Ascending aorta (tissue), 2 donors: Measurements from ENCODE around the gene TMEM116. TPM values are rescaled to one million over a fixed set of nuclear protein-coding genes. Genes with fewer than 3 reads are reported as not detected.
"Not testable (repeated sequence)": the region's sequence is repeated elsewhere in the genome, so short reads cannot be mapped to it uniquely, and the experiment has no call there.

ENCODE experiments used
- DNase-seq, 2 donors: peaks; one replicate each; pipeline ENCODE4 v3.0.0-alpha.2; 2019; ENCODE audit warnings: low spot score in 2 of 2
- H3K27ac ChIP-seq, 2 donors: fragments of 200-600 bp; sonication (generic); one replicate each; pipeline ENCODE4 v1.5.1; 2016 to 2017; ENCODE audit warnings: mild to moderate bottlenecking in 1 of 2
- H3K27me3 ChIP-seq: fragments of 200-600 bp; sonication (generic); one replicate; pipeline ENCODE4 v1.5.1; 2017
- H3K36me3 ChIP-seq, 2 donors: fragments of 200-600 bp; sonication (generic); one replicate each; pipeline ENCODE4 v1.5.1; 2016
- H3K4me1 ChIP-seq, 2 donors: fragments of 200-600 bp; sonication (generic); one replicate each; pipeline ENCODE4 v1.5.1; 2016 to 2017; ENCODE audit warnings: mild to moderate bottlenecking in 1 of 2
- H3K4me3 ChIP-seq, 2 donors: fragments of 200-600 bp; sonication (generic); one replicate each; pipeline ENCODE4 v1.5.1; 2016 to 2017; ENCODE audit warnings: mild to moderate bottlenecking in 1 of 2
- H3K9me3 ChIP-seq, 2 donors: fragments of 200-600 bp; sonication (generic); one replicate each; pipeline ENCODE4 v1.5.1; 2016
- intact Hi-C: fragments of 100-400 bp; cut with DNase I; formaldehyde crosslinking; loops from one replicate; pipeline ENCODE4 v1.15.1; 2023
- total RNA-seq: library from RNA; depleted of rRNA; stranded (reverse); fragments of >200 nt; gene quantifications from one replicate; pipeline ENCODE4 v1.1.0, GENCODE V29; 2016
- TF ChIP-seq, protein P1 (sequence below), 3 experiments: fragments of 200-600 bp in 2 of 3; fragments of 450-650 bp in 1 of 3; sonication (generic) in 2 of 3; IDR thresholded peaks; one replicate each; pipeline ENCODE4 v1.5.1; 2016 to 2019; ENCODE audit warnings: antibody characterized with exemption in 3 of 3, mild to moderate bottlenecking in 1 of 3, moderate library complexity in 1 of 3

Gene TMEM116
- total RNA-seq, 1 donor from 2014 or later = 2.2 TPM

DNA sequence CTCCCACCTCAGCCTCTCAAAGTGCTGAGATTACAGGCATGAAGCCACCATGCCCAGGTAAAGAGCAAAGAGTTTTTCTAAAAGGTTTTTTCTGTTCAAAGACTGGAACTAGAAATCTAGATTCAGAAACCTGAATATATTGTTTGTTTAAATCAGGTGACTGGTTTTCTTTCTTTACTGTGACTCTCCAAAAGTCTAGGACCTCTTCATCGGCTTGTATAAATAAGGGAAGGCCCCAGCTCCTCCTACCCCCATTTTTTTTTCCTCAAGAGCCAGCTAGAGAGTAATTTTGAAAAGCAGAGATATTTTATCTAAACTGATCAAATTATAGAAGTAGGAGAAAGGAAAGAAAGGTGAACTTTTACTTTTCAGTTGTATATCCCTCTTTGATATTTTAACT, 48.0 kb downstream of the TMEM116 start:
- Histone ChIP-seq H3K36me3 (no peaks in the 10 kb centered on the region), H3K9me3 (peaks cover 0 to under 1% of the 10 kb centered on the region in 2 donors), H3K27me3 (no peaks in the 10 kb centered on the region), H3K4me3 (no peak overlapping the region), H3K27ac (no peak overlapping the region), H3K4me1 (no peaks in the 10 kb centered on the region)
- intact Hi-C loops = no loop called here
- TF ChIP-seq, protein P1, sequence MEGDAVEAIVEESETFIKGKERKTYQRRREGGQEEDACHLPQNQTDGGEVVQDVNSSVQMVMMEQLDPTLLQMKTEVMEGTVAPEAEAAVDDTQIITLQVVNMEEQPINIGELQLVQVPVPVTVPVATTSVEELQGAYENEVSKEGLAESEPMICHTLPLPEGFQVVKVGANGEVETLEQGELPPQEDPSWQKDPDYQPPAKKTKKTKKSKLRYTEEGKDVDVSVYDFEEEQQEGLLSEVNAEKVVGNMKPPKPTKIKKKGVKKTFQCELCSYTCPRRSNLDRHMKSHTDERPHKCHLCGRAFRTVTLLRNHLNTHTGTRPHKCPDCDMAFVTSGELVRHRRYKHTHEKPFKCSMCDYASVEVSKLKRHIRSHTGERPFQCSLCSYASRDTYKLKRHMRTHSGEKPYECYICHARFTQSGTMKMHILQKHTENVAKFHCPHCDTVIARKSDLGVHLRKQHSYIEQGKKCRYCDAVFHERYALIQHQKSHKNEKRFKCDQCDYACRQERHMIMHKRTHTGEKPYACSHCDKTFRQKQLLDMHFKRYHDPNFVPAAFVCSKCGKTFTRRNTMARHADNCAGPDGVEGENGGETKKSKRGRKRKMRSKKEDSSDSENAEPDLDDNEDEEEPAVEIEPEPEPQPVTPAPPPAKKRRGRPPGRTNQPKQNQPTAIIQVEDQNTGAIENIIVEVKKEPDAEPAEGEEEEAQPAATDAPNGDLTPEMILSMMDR (IDR thresholded peaks at IDR 0.05) = no peak
- no peak for DNase-seq

GRCh38 chr12:111959518-111959917, 53.4 kb downstream of the TMEM116 start:
- intact Hi-C loops, H3K36me3 ChIP-seq, H3K4me3 ChIP-seq, H3K27me3 ChIP-seq, H3K9me3 ChIP-seq, H3K4me1 ChIP-seq, H3K27ac ChIP-seq, DNase-seq: not testable (repeated sequence)

DNA sequence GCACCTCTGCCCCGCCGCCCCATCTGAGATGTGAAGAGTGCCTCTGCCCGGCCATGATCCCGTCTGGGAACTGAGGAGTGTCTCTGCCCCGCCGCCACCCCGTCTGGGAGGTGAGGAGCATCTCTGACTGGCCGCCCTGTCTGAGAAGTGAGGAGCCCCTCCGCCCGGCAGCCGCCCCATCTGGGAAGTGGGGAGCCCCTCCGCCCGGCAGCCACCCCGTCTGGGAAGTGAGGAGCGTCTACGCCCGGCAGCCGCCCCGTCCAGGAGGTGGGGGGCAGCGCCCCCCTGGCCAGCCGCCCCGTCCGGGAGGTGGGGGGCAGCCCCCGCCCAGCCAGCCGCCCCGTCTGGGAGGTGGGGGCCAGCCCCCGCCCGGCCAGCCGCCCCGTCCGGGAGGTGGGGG, 55.7 kb downstream of the TMEM116 start:
- H3K27me3 ChIP-seq, H3K27ac ChIP-seq, DNase-seq, H3K9me3 ChIP-seq, H3K4me1 ChIP-seq, intact Hi-C loops, H3K36me3 ChIP-seq, H3K4me3 ChIP-seq: not testable (repeated sequence)

- Histone ChIP-seq H3K4me1 (no peaks in the 10 kb centered on the region), H3K36me3 (no peaks in the 10 kb centered on the region), H3K9me3 (no peaks in the 10 kb centered on the region), H3K27me3 (no peaks in the 10 kb centered on the region), H3K27ac (no peak overlapping the region), H3K4me3 (no peak overlapping the region)
- intact Hi-C loops = no loop called here
- TF ChIP-seq, protein P1 (IDR thresholded peaks at IDR 0.05) = no peak
- no peak for DNase-seq
Measured at GRCh38 chr12:111954969-111955368, 58.0 kb downstream of the TMEM116 start.

- no peak for DNase-seq
- TF ChIP-seq, protein P1 (IDR thresholded peaks at IDR 0.05) = no peak
- Histone ChIP-seq H3K4me1 (no peaks in the 10 kb centered on the region), H3K27ac (no peak overlapping the region), H3K27me3 (no peaks in the 10 kb centered on the region), H3K36me3 (no peaks in the 10 kb centered on the region), H3K9me3 (no peaks in the 10 kb centered on the region), H3K4me3 (no peak overlapping the region)
- intact Hi-C loops = no loop called here
Measured at GRCh38 chr12:111953455-111953854, 59.5 kb downstream of the TMEM116 start.

DNA sequence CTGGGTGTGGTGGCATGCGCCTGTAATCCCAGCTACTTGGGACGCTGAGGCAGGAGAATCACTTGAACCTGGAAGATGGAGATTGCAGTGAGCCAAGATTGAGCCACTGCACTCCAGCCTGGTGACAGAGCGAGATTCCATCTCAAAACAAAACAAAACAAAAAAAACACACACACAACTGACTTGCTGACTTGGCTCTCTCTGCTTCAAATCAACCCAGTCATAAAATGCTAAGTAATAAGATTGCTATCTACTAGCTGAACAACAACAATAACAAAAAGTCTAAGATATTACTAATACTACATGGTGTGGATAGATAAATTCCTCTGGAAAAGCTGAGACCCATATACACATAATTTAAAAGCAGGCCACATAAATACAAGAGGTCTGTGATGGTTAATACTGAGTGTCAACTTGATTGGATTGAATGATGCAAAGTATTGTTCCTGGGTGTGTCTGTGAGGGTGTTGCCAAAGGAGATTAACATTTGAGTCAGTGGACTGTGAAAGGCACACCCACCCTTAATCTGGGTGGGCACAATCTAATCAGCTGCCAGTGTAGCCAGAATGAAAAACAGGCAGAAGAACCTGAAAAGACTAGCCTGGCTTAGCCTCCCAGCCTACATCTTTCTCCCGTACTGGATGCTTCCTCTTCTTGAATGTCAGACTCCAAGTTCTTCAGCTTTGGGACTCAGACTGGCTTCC, 60.7 kb downstream of the TMEM116 start:
- H3K27ac ChIP-seq, H3K9me3 ChIP-seq, H3K27me3 ChIP-seq, intact Hi-C loops, DNase-seq, H3K4me3 ChIP-seq, H3K4me1 ChIP-seq, H3K36me3 ChIP-seq: not testable (repeated sequence)

- intact Hi-C loops, H3K27ac ChIP-seq, H3K9me3 ChIP-seq, H3K27me3 ChIP-seq, H3K36me3 ChIP-seq, H3K4me1 ChIP-seq, DNase-seq, H3K4me3 ChIP-seq: not testable (repeated sequence)
Measured at GRCh38 chr12:111950961-111951676, 61.8 kb downstream of the TMEM116 start.
